GM12874 (cell line): Measurements from ENCODE around the gene PODXL2.
A peak's percentile ranks its signal among the peaks of the same experiment; 100 is the strongest.

Experiments used
- CTCF ChIP-seq: IDR thresholded peaks from 2 replicates; pipeline ENCODE4 v1.5.1; 2011; ENCODE audit warnings: low read depth, mild to moderate bottlenecking, control low read depth, low read length, moderate library complexity; ENCODE audit not compliant: insufficient read depth

The PODXL2 gene

DNA sequence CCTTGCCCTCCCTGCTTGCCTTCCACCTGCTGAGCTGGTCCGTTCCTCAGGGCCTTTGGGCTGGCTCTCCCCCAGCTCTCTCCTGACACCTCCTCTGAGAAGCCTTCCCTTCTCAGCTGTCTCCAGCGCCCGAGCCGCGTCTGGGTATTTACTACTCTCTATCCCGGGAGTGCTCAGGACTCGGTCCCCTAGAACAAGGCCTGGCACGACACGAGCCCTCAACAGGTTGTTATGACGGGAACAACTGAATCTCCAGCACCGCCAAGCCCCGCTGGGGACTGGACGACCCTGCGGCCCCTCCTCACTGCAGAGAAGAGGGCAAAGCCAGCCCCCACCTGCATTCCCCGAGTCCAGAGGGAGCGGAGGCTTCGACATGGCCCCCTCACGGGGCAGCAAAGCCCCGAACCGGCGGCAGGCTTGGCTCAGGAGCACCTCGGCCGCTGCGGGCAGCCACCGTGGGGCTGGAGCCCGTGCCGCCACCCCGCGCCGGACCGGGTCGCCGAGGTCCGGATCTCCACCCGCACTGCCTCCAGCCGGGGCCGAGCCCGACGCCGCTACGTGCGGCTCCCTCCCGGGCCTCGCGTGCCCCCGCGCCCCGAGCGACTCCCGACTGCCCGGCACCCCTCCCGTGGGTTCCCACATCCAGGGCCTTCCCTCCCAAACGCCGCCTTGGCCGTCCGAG, 39.2 kb upstream of the PODXL2 start:
- no peak for TF ChIP-seq CTCF

DNA sequence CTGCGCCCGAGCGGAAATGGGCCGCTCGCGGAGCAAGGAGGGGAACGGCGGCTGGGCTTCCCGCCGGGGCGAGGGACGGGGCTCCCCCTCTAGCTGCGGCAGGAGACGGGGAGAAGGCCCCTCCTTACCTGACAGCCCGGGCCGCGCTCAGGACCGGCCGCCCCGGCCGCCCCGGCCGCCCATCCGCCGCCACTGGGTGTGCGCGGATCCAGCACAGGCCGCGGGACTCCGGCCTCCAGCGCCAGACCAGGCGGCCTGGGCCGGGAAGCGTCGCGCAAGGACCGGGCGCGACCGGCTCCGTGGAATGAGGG, 38.7 kb upstream of the PODXL2 start:
- TF ChIP-seq CTCF: no peak

- TF ChIP-seq CTCF: peak; percentile 46; the same call in 1 of the 2 replicates
Measured at GRCh38 chr3:127590593-127591465, 38.2 kb upstream of the PODXL2 start, which contains the start of gene TPRA1. TPRA1 (minus strand) TSS chr3:127590733; CDS start chr3:127580146, 10,587 bp downstream.

- TF ChIP-seq CTCF: no peak
Measured at GRCh38 chr3:127593178-127593577, 35.8 kb upstream of the PODXL2 start.

GRCh38 chr3:127595303-127595702, 33.7 kb upstream of the PODXL2 start:
- TF ChIP-seq CTCF: no peak

DNA sequence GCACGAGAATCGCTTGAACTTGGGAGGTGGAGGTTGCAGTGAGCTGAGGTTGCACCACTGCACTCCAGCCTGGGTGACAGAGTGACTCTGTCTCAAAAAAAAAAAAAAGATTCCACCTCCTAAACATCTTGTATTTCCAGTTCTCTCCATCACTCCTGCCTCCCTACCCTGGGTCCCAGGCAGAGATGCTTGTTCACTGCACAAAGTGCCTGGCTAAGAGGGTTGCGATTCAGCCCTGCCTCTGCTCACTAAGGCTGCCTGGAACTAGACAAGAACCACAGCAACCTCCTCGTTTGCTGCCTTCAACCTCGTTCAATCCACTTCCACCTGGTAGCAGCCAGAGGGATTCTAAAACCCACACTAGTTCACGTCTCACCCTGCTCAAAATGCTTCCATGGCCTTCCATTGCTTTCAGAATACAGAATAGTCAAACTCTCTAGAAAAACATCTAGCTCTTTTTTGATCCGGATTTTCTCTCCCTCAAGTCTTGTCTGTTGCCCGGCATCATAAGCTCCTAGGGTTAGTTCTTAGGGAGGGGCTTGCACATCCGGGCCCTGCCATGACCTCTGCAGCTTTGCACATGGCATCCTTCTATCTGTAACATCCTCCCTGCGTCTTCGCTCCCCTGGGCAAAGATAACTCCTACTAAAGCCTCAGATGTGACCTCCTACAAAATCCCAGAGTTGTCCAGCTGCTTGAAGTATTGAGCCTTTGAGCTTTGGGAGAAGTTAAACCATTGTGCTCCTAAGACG, 31.8 kb upstream of the PODXL2 start:
- TF ChIP-seq CTCF: no peak
